HepG2 (cell line): Measurements from ENCODE around the gene YIF1A. TPM values are rescaled to one million over a fixed set of nuclear protein-coding genes. Genes with fewer than 3 reads are reported as not detected.

Source experiments
- ATAC-seq: fragments of 200-7000 bp; cut with Tn5 transposase; 3 replicates; pipeline ENCODE4 v1.9.1; 2020; ENCODE audit warnings: mild to moderate bottlenecking, moderate library complexity
- BruUV-seq: library from RNA; stranded (reverse); fragments of 400-500 nt; replicated peaks from 2 replicates; lab custom pipeline; 2021; lab: Mats Ljungman, UMichigan
- CTCF ChIA-PET: fragments of 300-600 bp; formaldehyde crosslinking; extraction: SDS; loops from one replicate; lab custom pipeline; 2021; ENCODE audit warnings: low total read pairs, inconsistent platforms, low intra/inter-chr PET ratio; lab: Yijun Ruan, JAX
- POLR2A ChIA-PET: fragments of 350-600 bp; sonication (Branson Sonifier 250); formaldehyde crosslinking; loops from one replicate; lab custom pipeline; 2020; ENCODE audit warnings: antibody characterized with exemption, inconsistent platforms; lab: Yijun Ruan, JAX
- DNase-seq: peaks from one replicate; pipeline ENCODE4 v3.0.0-alpha.2; 2015; ENCODE audit warnings: low spot score
- FAIRE-seq: peaks from 3 replicates; lab custom pipeline; 2011; peaks lifted over from hg19 to GRCh38; lab: Jason Lieb, UNC
- H2AFZ ChIP-seq: one replicate; pipeline ENCODE4 v1.6.1; 2011; ENCODE audit warnings: low read length, inconsistent platforms
- H3K27ac ChIP-seq: fragments of 300-600 bp; 3 replicates; pipeline ENCODE4 v1.8.0; 2011; ENCODE audit warnings: mixed run types, mild to moderate bottlenecking, mixed read lengths, low read length, inconsistent platforms; ENCODE audit not compliant: insufficient read depth; ENCODE audit errors: extremely low read length
- H3K27me3 ChIP-seq, 2 experiments: fragments of 200-600 bp in 1 of 2; 2 replicates in 1 of 2; 3 replicates in 1 of 2; pipeline versions ENCODE4 v1.6.0 to v1.8.0; 2011; ENCODE audit warnings: low read length in 2 of 2, mild to moderate bottlenecking in 2 of 2, moderate library complexity in 2 of 2, inconsistent platforms in 1 of 2; ENCODE audit not compliant: insufficient read depth in 2 of 2, control insufficient read depth in 1 of 2
- H3K36me3 ChIP-seq, 2 experiments: fragments of 200-600 bp in 1 of 2; replicated peaks in 1 of 2; 2 replicates in 1 of 2; 3 replicates in 1 of 2; pipeline versions ENCODE4 v1.5.1 to v1.8.0; 2011; ENCODE audit warnings: low read length in 2 of 2, inconsistent platforms in 1 of 2; ENCODE audit not compliant: insufficient read depth in 2 of 2, control insufficient read depth in 1 of 2
- H3K4me1 ChIP-seq: 2 replicates; pipeline ENCODE4 v1.5.1; 2012; ENCODE audit warnings: low read length, inconsistent platforms; ENCODE audit not compliant: insufficient read depth
- H3K4me2 ChIP-seq: 2 replicates; pipeline ENCODE4 v1.6.0; 2011; ENCODE audit warnings: low read depth, low read length, inconsistent platforms
- H3K4me3 ChIP-seq, 3 experiments: fragments of 200-600 bp in 1 of 3; sonication (generic), shearing (Covaris generic) in 1 of 3; replicated peaks in 1 of 3; 2 replicates each; pipeline ENCODE4 v1.5.1; 2011 to 2016; ENCODE audit warnings: low read length in 3 of 3, inconsistent platforms in 2 of 3, low read depth in 2 of 3, mild to moderate bottlenecking in 2 of 3, control low read depth in 1 of 3, mixed read lengths in 1 of 3; ENCODE audit not compliant: insufficient read depth in 1 of 3
- H3K79me2 ChIP-seq: one replicate; pipeline ENCODE4 v1.6.1; 2011; ENCODE audit warnings: low read length, inconsistent platforms; ENCODE audit not compliant: insufficient read depth
- H3K9ac ChIP-seq: 2 replicates; pipeline ENCODE4 v1.6.0; 2011; ENCODE audit warnings: mild to moderate bottlenecking, low read depth, low read length, inconsistent platforms; ENCODE audit not compliant: insufficient read depth
- H3K9me3 ChIP-seq: 2 replicates; pipeline ENCODE4 v1.5.1; 2012; ENCODE audit warnings: mild to moderate bottlenecking, low read length
- H4K20me1 ChIP-seq: 2 replicates; pipeline ENCODE4 v1.6.0; 2011; ENCODE audit warnings: inconsistent platforms, mild to moderate bottlenecking, low read length, moderate library complexity; ENCODE audit not compliant: insufficient read depth
- FOXA3 ChIP-seq: IDR thresholded peaks from 2 replicates; pipeline ENCODE4 v1.6.1; 2016; ENCODE audit warnings: missing genetic modification reagents, missing compliant biosample characterization
- HNF4G ChIP-seq, 2 experiments: sonication (generic) in 1 of 2; formaldehyde crosslinking in 1 of 2; IDR thresholded peaks; 2 replicates each; pipeline versions ENCODE4 v1.4.0 to v1.6.1; 2011 to 2020; ENCODE audit warnings: borderline replicate concordance in 2 of 2, low read depth in 2 of 2, mild to moderate bottlenecking in 2 of 2, low read length in 1 of 2, missing genetic modification reagents in 1 of 2, moderate library complexity in 1 of 2
- MED1 ChIP-seq: sonication (generic); formaldehyde crosslinking; IDR thresholded peaks from 2 replicates; pipeline ENCODE4 v1.4.0; 2020; ENCODE audit warnings: missing genetic modification reagents
- NFYB ChIP-seq: sonication (generic); formaldehyde crosslinking; IDR thresholded peaks from 2 replicates; pipeline ENCODE4 v1.4.0; 2020; ENCODE audit warnings: missing genetic modification reagents
- PRPF4 ChIP-seq: fragments of 200-400 bp; formaldehyde crosslinking; IDR thresholded peaks from 2 replicates; pipeline ENCODE4 v1.6.1; 2016; ENCODE audit warnings: low read length, low read depth; ENCODE audit not compliant: poor library complexity, severe bottlenecking
- RFX1 ChIP-seq: fragments of 450-650 bp; IDR thresholded peaks from 2 replicates; pipeline ENCODE4 v1.6.1; 2017
- RFX3 ChIP-seq: IDR thresholded peaks from 2 replicates; pipeline ENCODE4 v1.6.1; 2016; ENCODE audit warnings: missing biosample characterization, missing genetic modification reagents
- RFX5 ChIP-seq: IDR thresholded peaks from 2 replicates; pipeline ENCODE4 v1.6.1; 2011; ENCODE audit warnings: low read depth, low read length, improper control_type of control experiment
- ZNF264 ChIP-seq: sonication (generic); formaldehyde crosslinking; IDR thresholded peaks from 2 replicates; pipeline ENCODE4 v1.4.0; 2020; ENCODE audit warnings: missing genetic modification reagents
- ZNF652 ChIP-seq: IDR thresholded peaks from 2 replicates; pipeline ENCODE4 v1.6.1; 2016; ENCODE audit warnings: low read depth, borderline replicate concordance
- WGBS: methylation state at CpG from one replicate; pipeline ENCODE4 v1.1.6; 2017; ENCODE audit warnings: low lambda C conversion rate; 5-methylcytosine and 5-hydroxymethylcytosine counted together
- in situ Hi-C: cut with HindIII; loops from 2 replicates; pipeline ENCODE4 v1.10.0; 2017; ENCODE audit warnings: low pct_unique_long_range_greater_than_20kb; ENCODE audit not compliant: extremely low pct_ligation_motif_present
- intact Hi-C: fragments of 100-400 bp; cut with micrococcal nuclease; formaldehyde crosslinking; loops from one replicate; pipeline ENCODE4 v1.10.0; 2022; ENCODE audit not compliant: unreplicated experiment
- polyA plus RNA-seq, 8 experiments: library from polyadenylated mRNA; depleted of rRNA in 3 of 8; stranded (reverse) in 7 of 8; unstranded in 1 of 8; fragments of >200 nt; fragmentation: Illumina TruSeq in 4 of 8; extraction: Trizol in 4 of 8; gene quantifications; 2 replicates each; pipeline versions ENCODE4 v1.2.1 to v1.2.3, GENCODE V29; 2011 to 2016; ENCODE audit warnings: low read depth in 4 of 8, missing spikeins in 1 of 8, mixed read lengths in 1 of 8; ENCODE audit not compliant: insufficient read depth in 1 of 8
- total RNA-seq, 5 experiments: library from RNA; depleted of rRNA; stranded (reverse); fragments of >200 nt; fragmentation: Illumina TruSeq; extraction: Trizol; gene quantifications; 2 replicates each; pipeline ENCODE4 v1.2.3, GENCODE V29; 2016; ENCODE audit warnings: low read depth in 1 of 5

Gene YIF1A
- total and polyA plus RNA-seq, 2 of the 13 experiments (the other 11 are each of a cell fraction or from before 2014, with no cell fraction given): 133 to 145 TPM

DNA sequence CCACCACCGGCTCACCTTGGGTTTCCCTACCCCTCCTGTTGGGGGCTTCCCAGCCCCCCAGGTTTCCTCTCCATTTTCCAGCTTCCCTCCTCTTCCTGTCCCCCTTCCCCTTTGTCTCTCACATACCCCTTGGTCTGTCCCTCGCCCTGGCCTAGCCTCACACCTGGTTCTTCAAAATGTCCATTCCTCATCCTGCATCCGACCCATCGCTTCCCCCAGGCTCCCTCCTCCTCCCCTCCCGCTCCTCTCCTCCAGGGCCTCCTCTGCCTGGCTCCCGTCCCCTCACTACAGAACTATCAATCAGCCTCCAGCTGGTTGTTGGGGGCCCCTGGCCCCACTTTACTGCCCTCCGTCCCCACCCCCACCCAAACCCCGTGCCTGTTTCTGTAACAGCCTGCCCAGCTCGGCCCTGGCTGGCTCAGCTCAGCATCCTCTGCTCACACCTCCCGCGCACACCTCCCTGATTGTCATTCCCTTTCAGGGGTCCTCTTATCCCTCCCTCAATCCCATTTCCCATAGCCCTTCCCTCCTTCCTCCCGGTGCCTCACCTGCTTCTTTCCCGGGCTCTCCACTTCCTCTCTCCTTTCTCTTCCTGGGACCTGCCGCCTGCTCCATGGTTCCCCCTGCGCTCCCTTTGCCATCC, 9.7 kb downstream of the YIF1A start:
- Histone ChIP-seq H3K27ac (no peak overlapping the region), H3K36me3 (peaks cover 3 to 10% of the 10 kb centered on the region in 2 experiments; a peak in 4 of 5 replicates), H3K27me3 (peaks cover 3 to 9% of the 10 kb centered on the region in 2 experiments; a peak in 3 of 5 replicates), H3K4me1 (peaks cover 39% of the 10 kb centered on the region), H4K20me1 (peaks cover 6% of the 10 kb centered on the region), H3K9ac (no peak overlapping the region), H3K9me3 (no peaks in the 10 kb centered on the region), H3K4me2 (no peak overlapping the region), H2AFZ (no peak overlapping the region), H3K4me3 (no peak overlapping the region), H3K79me2 (no peaks in the 10 kb centered on the region)
- CTCF ChIA-PET: no interaction called here
- 44% methylated on average over 15 of the region's 15 CpGs for WGBS
- in situ Hi-C loops: no loop called here
- no TSS peak for BruUV-seq
- TF ChIP-seq PRPF4 (no peak), NFYB (CRISPR knock-in tag) (no peak), MED1 (no peak)
- ATAC-seq: no peak
- no peak for DNase-seq
- intact Hi-C loops: no loop called here
- FAIRE-seq: no peak
- POLR2A ChIA-PET: interaction anchor here (0.6 to 2.4 kb wide), 2 partner anchors 9 to 34 kb away, joined by 5 to 15 read pairs; partner anchors contain the start of gene YIF1A

DNA sequence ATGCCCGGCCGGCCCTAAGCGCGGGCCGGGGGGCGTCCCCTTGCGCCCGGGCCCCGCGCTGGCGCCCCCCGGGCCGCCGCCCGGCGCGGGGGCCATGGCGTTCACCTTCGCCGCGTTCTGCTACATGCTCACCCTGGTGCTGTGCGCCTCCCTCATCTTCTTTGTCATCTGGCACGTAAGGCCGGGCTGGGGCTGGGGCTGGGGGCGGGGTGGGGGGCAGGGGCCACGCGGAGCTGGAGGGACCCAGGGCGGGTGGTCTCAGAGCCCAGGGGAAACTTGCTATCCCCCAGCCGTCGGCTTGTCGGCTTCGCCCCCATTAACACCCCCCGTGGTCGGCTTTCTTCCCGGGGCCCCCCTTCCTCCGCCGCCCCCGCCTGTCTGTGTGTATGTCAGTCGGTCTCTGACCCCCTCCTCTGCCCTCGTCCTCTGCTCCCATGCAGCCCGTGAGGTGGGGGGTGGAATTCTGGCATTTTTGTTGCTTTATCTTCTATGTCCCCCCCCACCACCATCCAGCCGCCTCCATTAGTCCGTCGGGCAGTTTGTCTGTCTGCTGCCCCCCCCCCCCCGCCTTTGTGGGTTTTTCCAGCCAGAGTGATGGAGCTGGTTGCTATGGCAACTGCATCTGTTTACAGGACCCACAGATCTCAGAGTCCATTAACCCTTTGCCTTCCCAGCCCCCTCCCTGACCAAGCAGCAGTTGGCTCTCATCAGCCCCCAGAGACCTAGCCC, 10.4 kb downstream of the YIF1A start:
- no peak for DNase-seq
- ChIA-PET CTCF (no interaction called here), POLR2A (interaction anchor here (2.4 kb wide), 1 partner anchor 10 kb away, joined by 15 read pairs; the partner anchor contains the start of gene YIF1A)
- Histone ChIP-seq H3K36me3 (peaks cover 5 to 16% of the 10 kb centered on the region in 2 experiments; a peak in 4 of 5 replicates), H3K4me1 (peaks cover 39% of the 10 kb centered on the region), H3K4me3 (peak overlapping the region in 1 of 3 experiments; percentile 16; a peak in 1 of 6 replicates), H3K4me2 (peak overlapping the region; percentile 61; the same call in 1 of the 2 replicates), H3K9me3 (no peaks in the 10 kb centered on the region), H3K79me2 (no peaks in the 10 kb centered on the region), H3K9ac (no peak overlapping the region), H4K20me1 (peaks cover 6% of the 10 kb centered on the region), H3K27me3 (peaks cover 3 to 9% of the 10 kb centered on the region in 2 experiments; a peak in 3 of 5 replicates), H2AFZ (no peak overlapping the region), H3K27ac (no peak overlapping the region)
- intact Hi-C loops: no loop called here
- ATAC-seq: no peak
- FAIRE-seq: no peak
- in situ Hi-C loops: no loop called here
- 8% methylated on average over 14 of the region's 45 CpGs for WGBS
- BruUV-seq: no TSS peak
- TF ChIP-seq FOXA3 (no peak), ZNF264 (CRISPR knock-in tag) (no peak), ZNF652 (CRISPR knock-in tag) (peak; percentile 80), HNF4G (IDR thresholded peaks at IDR 0.05; ENCODE audit: borderline replicate concordance, low read depth, low read length) (peak; percentile 10; the same call in 1 of the 2 replicates), HNF4G (CRISPR knock-in tag; IDR thresholded peaks at IDR 0.05; ENCODE audit: borderline replicate concordance, low read depth) (no peak), RFX3 (CRISPR knock-in tag) (peak; percentile 48; the same call in 1 of the 2 replicates), RFX5 (peak; percentile 53; the same call in 1 of the 2 replicates), RFX1 (peak; percentile 21; the same call in 1 of the 2 replicates)
